Measurements from ENCODE around the gene NDUFS6. TPM values are rescaled to one million over a fixed set of nuclear protein-coding genes. Genes with fewer than 3 reads are reported as not detected.
"Not testable (repeated sequence)": the region's sequence is repeated elsewhere in the genome, so short reads cannot be mapped to it uniquely, and the experiment has no call there.

The NDUFS6 gene
- total and polyA plus RNA-seq, 2 donors, result 12.2 to 81.5 TPM

GRCh38 chr5:1815881-1816292 lies 14.7 kb downstream of the NDUFS6 start:
- no peaks in the 10 kb centered on the region for H3K4me1 ChIP-seq (ENCODE audit: insufficient read depth)
- no peak overlapping the region for H3K4me3 ChIP-seq (ENCODE audit: low read depth, low read length)
- WGBS, result 89% methylated on average over 17 of the region's 17 CpGs
- H3K36me3 ChIP-seq (ENCODE audit: insufficient read depth), result peaks cover 12% of the 10 kb centered on the region
- H3K27ac ChIP-seq (ENCODE audit: low read depth), result no peak overlapping the region
- DNase-seq (ENCODE audit: extremely low spot score), result no peak

GRCh38 chr5:1816495-1817089 lies 15.4 kb downstream of the NDUFS6 start:
- WGBS, result 94% methylated on average over 18 of the region's 18 CpGs
- H3K27ac ChIP-seq (ENCODE audit: low read depth); DNase-seq (ENCODE audit: extremely low spot score); H3K4me1 ChIP-seq (ENCODE audit: insufficient read depth); H3K4me3 ChIP-seq (ENCODE audit: low read depth, low read length): not testable (repeated sequence)
- peaks cover 15% of the 10 kb centered on the region for H3K36me3 ChIP-seq (ENCODE audit: insufficient read depth)

- Histone ChIP-seq H3K36me3 (ENCODE audit: insufficient read depth) (peaks cover 15% of the 10 kb centered on the region), H3K4me3 (ENCODE audit: low read depth, low read length) (no peak overlapping the region), H3K27ac (ENCODE audit: low read depth) (no peak overlapping the region), H3K4me1 (ENCODE audit: insufficient read depth) (no peaks in the 10 kb centered on the region)
- no peak for DNase-seq (ENCODE audit: extremely low spot score)
- WGBS, result 89% methylated on average over 15 of the region's 15 CpGs
Observed at GRCh38 chr5:1817261-1818043, 16.2 kb downstream of the NDUFS6 start.

- WGBS, result 91% methylated on average over 5 of the region's 5 CpGs
- Histone ChIP-seq H3K4me1 (ENCODE audit: insufficient read depth) (no peaks in the 10 kb centered on the region), H3K27ac (ENCODE audit: low read depth) (no peak overlapping the region), H3K4me3 (ENCODE audit: low read depth, low read length) (no peak overlapping the region), H3K36me3 (ENCODE audit: insufficient read depth) (peaks cover 15% of the 10 kb centered on the region)
- no peak for DNase-seq (ENCODE audit: extremely low spot score)
Observed at GRCh38 chr5:1818784-1819183, 17.6 kb downstream of the NDUFS6 start.

GRCh38 chr5:1819458-1819857 lies 18.3 kb downstream of the NDUFS6 start:
- Histone ChIP-seq H3K4me1 (ENCODE audit: insufficient read depth) (no peaks in the 10 kb centered on the region), H3K27ac (ENCODE audit: low read depth) (no peak overlapping the region), H3K4me3 (ENCODE audit: low read depth, low read length) (no peak overlapping the region), H3K36me3 (ENCODE audit: insufficient read depth) (peaks cover 15% of the 10 kb centered on the region)
- no peak for DNase-seq (ENCODE audit: extremely low spot score)
- 95% methylated on average over 2 of the region's 2 CpGs for WGBS

- Histone ChIP-seq H3K4me3 (ENCODE audit: low read depth, low read length) (no peak overlapping the region), H3K27ac (ENCODE audit: low read depth) (no peak overlapping the region), H3K4me1 (ENCODE audit: insufficient read depth) (no peaks in the 10 kb centered on the region), H3K36me3 (ENCODE audit: insufficient read depth) (peaks cover 8% of the 10 kb centered on the region)
- no peak for DNase-seq (ENCODE audit: extremely low spot score)
- 89% methylated on average over 12 of the region's 12 CpGs for WGBS
Observed at GRCh38 chr5:1820381-1820780, 19.2 kb downstream of the NDUFS6 start.

- Histone ChIP-seq H3K36me3 (ENCODE audit: insufficient read depth) (peaks cover 8% of the 10 kb centered on the region), H3K4me3 (ENCODE audit: low read depth, low read length) (no peak overlapping the region), H3K27ac (ENCODE audit: low read depth) (no peak overlapping the region), H3K4me1 (ENCODE audit: insufficient read depth) (no peaks in the 10 kb centered on the region)
- 97% methylated on average over 4 of the region's 4 CpGs for WGBS
- DNase-seq (ENCODE audit: extremely low spot score), result no peak
Observed at GRCh38 chr5:1820926-1821325, 19.7 kb downstream of the NDUFS6 start.

- Histone ChIP-seq H3K4me1 (ENCODE audit: insufficient read depth) (no peaks in the 10 kb centered on the region), H3K4me3 (ENCODE audit: low read depth, low read length) (no peak overlapping the region), H3K27ac (ENCODE audit: low read depth) (no peak overlapping the region), H3K36me3 (ENCODE audit: insufficient read depth) (peaks cover 6% of the 10 kb centered on the region)
- no peak for DNase-seq (ENCODE audit: extremely low spot score)
- 97% methylated on average over 8 of the region's 8 CpGs for WGBS
Observed at GRCh38 chr5:1821862-1822261, 20.7 kb downstream of the NDUFS6 start.

GRCh38 chr5:1823381-1824034 lies 22.3 kb downstream of the NDUFS6 start:
- Histone ChIP-seq H3K4me3 (ENCODE audit: low read depth, low read length) (no peak overlapping the region), H3K36me3 (ENCODE audit: insufficient read depth) (peaks cover 6% of the 10 kb centered on the region), H3K4me1 (ENCODE audit: insufficient read depth) (no peaks in the 10 kb centered on the region), H3K27ac (ENCODE audit: low read depth) (no peak overlapping the region)
- 96% methylated on average over 12 of the region's 12 CpGs for WGBS
- no peak for DNase-seq (ENCODE audit: extremely low spot score)

GRCh38 chr5:1824109-1824821 lies 23.1 kb downstream of the NDUFS6 start:
- no peaks in the 10 kb centered on the region for H3K4me1 ChIP-seq (ENCODE audit: insufficient read depth)
- H3K27ac ChIP-seq (ENCODE audit: low read depth), result no peak overlapping the region
- no peak overlapping the region for H3K4me3 ChIP-seq (ENCODE audit: low read depth, low read length)
- peaks cover 6% of the 10 kb centered on the region for H3K36me3 ChIP-seq (ENCODE audit: insufficient read depth)
- no peak for DNase-seq (ENCODE audit: extremely low spot score)
- WGBS, result 93% methylated on average over 25 of the region's 25 CpGs

- no peak for DNase-seq (ENCODE audit: extremely low spot score)
- H3K4me3 ChIP-seq (ENCODE audit: low read depth, low read length), result no peak overlapping the region
- no peaks in the 10 kb centered on the region for H3K4me1 ChIP-seq (ENCODE audit: insufficient read depth)
- peaks cover 6% of the 10 kb centered on the region for H3K36me3 ChIP-seq (ENCODE audit: insufficient read depth)
- 96% methylated on average over 27 of the region's 27 CpGs for WGBS
- H3K27ac ChIP-seq (ENCODE audit: low read depth), result no peak overlapping the region
Observed at GRCh38 chr5:1824903-1825841, 24.0 kb downstream of the NDUFS6 start.

- DNase-seq (ENCODE audit: extremely low spot score), result no peak
- 89% methylated on average over 26 of the region's 26 CpGs for WGBS
- no peaks in the 10 kb centered on the region for H3K4me1 ChIP-seq (ENCODE audit: insufficient read depth)
- H3K4me3 ChIP-seq (ENCODE audit: low read depth, low read length), result no peak overlapping the region
- H3K27ac ChIP-seq (ENCODE audit: low read depth), result no peak overlapping the region
- H3K36me3 ChIP-seq (ENCODE audit: insufficient read depth), result no peaks in the 10 kb centered on the region
Observed at GRCh38 chr5:1826235-1826980, 25.2 kb downstream of the NDUFS6 start.
